IMR-90 (cell line): ENCODE results near the gene TTLL9.
"Not testable (repeated sequence)": the region's sequence is repeated elsewhere in the genome, so short reads cannot be mapped to it uniquely, and the experiment has no call there.

Experiments
- CTCF ChIP-seq: conservative IDR thresholded peaks from 2 replicates; pipeline ENCODE4 v1.5.1; 2012; ENCODE audit warnings: mild to moderate bottlenecking, low read depth, low read length, improper control_type of control experiment
- POLR2A ChIP-seq: IDR thresholded peaks from 2 replicates; pipeline ENCODE4 v1.6.1; 2012; ENCODE audit warnings: mild to moderate bottlenecking, low read depth, low read length
- RAD21 ChIP-seq: IDR thresholded peaks from 2 replicates; pipeline ENCODE4 v1.6.1; 2012; ENCODE audit warnings: low read length, improper control_type of control experiment
- RFX5 ChIP-seq: IDR thresholded peaks from 2 replicates; pipeline ENCODE4 v1.8.0; 2012; ENCODE audit warnings: low read depth, mild to moderate bottlenecking, low read length, moderate library complexity
- TF ChIP-seq, protein P1 (sequence below): fragments of 150-350 bp; IDR thresholded peaks from 2 replicates; pipeline ENCODE4 v1.6.1; 2017; ENCODE audit warnings: mild to moderate bottlenecking, antibody characterized with exemption, low read length, low read depth

- not testable (repeated sequence) for TF ChIP-seq CTCF, RAD21, RFX5, POLR2A
- TF ChIP-seq, protein P1, sequence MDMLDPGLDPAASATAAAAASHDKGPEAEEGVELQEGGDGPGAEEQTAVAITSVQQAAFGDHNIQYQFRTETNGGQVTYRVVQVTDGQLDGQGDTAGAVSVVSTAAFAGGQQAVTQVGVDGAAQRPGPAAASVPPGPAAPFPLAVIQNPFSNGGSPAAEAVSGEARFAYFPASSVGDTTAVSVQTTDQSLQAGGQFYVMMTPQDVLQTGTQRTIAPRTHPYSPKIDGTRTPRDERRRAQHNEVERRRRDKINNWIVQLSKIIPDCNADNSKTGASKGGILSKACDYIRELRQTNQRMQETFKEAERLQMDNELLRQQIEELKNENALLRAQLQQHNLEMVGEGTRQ, result not testable (repeated sequence)
These were observed 47.6 kb downstream of the TTLL9 start for GRCh38 chr20:31917962-31918412.
